Tibial nerve (tissue), 3 donors: ENCODE results near the gene STPG3.

Experiments
- POLR2A ChIP-seq, 2 donors: fragments of 450-650 bp; IDR thresholded peaks; one replicate each; pipeline ENCODE4 v1.6.1; 2017; ENCODE audit warnings: antibody characterized with exemption in 2 of 2, mild to moderate bottlenecking in 2 of 2, moderate library complexity in 2 of 2
- TF ChIP-seq, protein P1 (sequence below), 5 experiments: fragments of 200-600 bp in 3 of 5; fragments of 450-650 bp in 2 of 5; sonication (generic) in 3 of 5; IDR thresholded peaks; one replicate each; pipeline ENCODE4 v1.5.1; 2016 to 2019; ENCODE audit warnings: antibody characterized with exemption in 5 of 5, mild to moderate bottlenecking in 3 of 5, moderate library complexity in 2 of 5

DNA sequence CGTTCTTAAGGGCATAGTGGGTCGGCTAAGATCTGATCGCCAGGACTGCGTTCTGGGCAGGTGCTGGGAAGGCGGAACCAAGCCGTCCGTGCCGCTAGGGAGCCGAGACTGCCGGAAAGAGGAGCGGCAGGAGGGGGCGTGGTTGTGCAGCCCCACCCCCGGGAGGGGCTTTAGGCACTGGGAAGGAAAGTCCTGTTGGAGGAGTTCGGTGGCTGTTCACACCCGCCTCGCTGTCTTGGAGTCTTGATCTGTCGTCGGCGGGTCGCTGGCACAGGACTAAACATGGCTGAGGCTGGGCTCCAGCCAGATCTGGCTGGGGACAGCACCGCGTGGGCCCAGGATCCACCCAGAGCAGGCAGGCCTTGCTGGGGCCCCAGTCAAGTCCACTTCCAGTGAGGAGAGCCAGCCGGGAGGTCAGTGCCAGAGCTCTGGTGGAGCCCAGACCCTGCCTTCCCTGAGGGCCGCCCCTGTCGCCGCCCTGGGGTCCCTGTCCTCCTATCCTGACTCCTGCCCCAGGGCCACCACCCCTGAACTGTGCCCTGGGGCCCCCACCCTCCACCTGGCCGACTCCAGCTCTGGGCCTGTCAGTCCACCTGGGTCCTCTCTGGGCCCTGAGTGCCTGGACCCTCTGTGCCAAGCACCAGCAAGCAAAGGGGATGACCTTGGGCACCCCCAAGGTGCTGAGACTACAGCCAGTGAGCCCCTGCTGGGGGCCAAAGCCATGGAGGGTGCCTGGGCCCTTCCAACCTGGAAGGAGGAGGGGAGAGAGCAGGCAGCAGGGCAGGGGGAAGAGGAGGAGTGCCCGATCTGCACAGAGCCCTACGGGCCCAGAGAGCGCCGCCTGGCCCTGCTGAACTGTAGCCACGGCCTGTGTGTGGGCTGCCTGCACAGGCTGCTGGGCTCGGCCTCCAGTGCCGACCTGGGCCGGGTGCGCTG is 33.5 kb upstream of the STPG3 start:
- TF ChIP-seq, protein P1, sequence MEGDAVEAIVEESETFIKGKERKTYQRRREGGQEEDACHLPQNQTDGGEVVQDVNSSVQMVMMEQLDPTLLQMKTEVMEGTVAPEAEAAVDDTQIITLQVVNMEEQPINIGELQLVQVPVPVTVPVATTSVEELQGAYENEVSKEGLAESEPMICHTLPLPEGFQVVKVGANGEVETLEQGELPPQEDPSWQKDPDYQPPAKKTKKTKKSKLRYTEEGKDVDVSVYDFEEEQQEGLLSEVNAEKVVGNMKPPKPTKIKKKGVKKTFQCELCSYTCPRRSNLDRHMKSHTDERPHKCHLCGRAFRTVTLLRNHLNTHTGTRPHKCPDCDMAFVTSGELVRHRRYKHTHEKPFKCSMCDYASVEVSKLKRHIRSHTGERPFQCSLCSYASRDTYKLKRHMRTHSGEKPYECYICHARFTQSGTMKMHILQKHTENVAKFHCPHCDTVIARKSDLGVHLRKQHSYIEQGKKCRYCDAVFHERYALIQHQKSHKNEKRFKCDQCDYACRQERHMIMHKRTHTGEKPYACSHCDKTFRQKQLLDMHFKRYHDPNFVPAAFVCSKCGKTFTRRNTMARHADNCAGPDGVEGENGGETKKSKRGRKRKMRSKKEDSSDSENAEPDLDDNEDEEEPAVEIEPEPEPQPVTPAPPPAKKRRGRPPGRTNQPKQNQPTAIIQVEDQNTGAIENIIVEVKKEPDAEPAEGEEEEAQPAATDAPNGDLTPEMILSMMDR (IDR thresholded peaks at IDR 0.05) = peak in 1 of 5 experiments; percentile 20
- TF ChIP-seq POLR2A (IDR thresholded peaks at IDR 0.05) = peak in 1 of 2 donors; percentile 29
